ENCODE data around the gene SFI1. TPM values are rescaled to one million over a fixed set of nuclear protein-coding genes. Genes with fewer than 3 reads are reported as not detected.
A peak's percentile ranks its signal among the peaks of the same experiment; 100 is the strongest.

SFI1 gene
- total RNA-seq (2012; rRNA removed) (8.9 and 9.9 TPM in 2 replicates), polyA plus RNA-seq (2012; rRNA removed) (12.0 and 12.3 TPM in 2 replicates), Bru-seq, nascent RNA (percentile 59 among the genes with signal in this experiment), BruChase-seq, experiment 1, labeled RNA remaining after a 6-hour chase (percentile 76 among the genes with signal in this experiment), BruChase-seq, experiment 2, labeled RNA remaining after a 2-hour chase (percentile 69 among the genes with signal in this experiment)
- 4.8 and 6.5 TPM in 2 replicates for polyA plus RNA-seq (2012; cell fraction: cytosol; rRNA removed)
- 69.1 and 132 TPM in 2 replicates for polyA plus RNA-seq (2012; cell fraction: nucleus; rRNA removed; ENCODE audit: low replicate concordance)
- long read RNA-seq, full-length matches to known transcripts = 3 of 20 reads
- long read RNA-seq, partial matches to known transcripts = 6 of 20 reads
- long read RNA-seq, other reads (novel, unspliced or antisense) = 11 of 20 reads

GRCh38 chr22:31496007-31496734, at the start of gene SFI1:
SFI1 (plus strand) TSS chr22:31496536; CDS start chr22:31508285, 11,749 bp downstream.
- Histone ChIP-seq H2BK120ac (ENCODE audit: low read depth, low read length) (peak within 1 kb of the TSS; percentile 60; the same call in 1 of the 2 replicates), H3K4me3 (ENCODE audit: insufficient read depth, low read depth, low read length) (peak within 1 kb of the TSS; percentile 77), H2BK20ac (ENCODE audit: low read depth, low read length) (no peak within 1 kb of the TSS), H3K9me3 (ENCODE audit: control insufficient read depth, insufficient read depth, low read length) (no peaks in the 10 kb centered on the region), H2AK9ac (replicated peaks; ENCODE audit: low read depth, low read length, poor library complexity) (peak within 1 kb of the TSS; percentile 70), H4K8ac (ENCODE audit: low read depth in 2 of 2, low read length in 2 of 2) (peak within 1 kb of the TSS; percentile 30 to 85), H2BK15ac (ENCODE audit: low read depth, low read length) (no peak within 1 kb of the TSS; the same call in 2 of the 3 replicates), H4K20me1 (ENCODE audit: insufficient read depth, low read length) (no peaks in the 10 kb centered on the region), H3K9me1 (ENCODE audit: insufficient read depth, low read length) (no peaks in the 10 kb centered on the region; the same call in 1 of the 2 replicates), H3K4me2 (ENCODE audit: low read depth, low read length) (peak within 1 kb of the TSS; percentile 74), H2AK5ac (ENCODE audit: low read depth, low read length) (0 out of 2 replicates have a peak within 1 kb of the TSS, but pooled peaks have one; percentile 31), H3K9ac (ENCODE audit: low read depth, low read length) (peak within 1 kb of the TSS; percentile 69), H3K23ac (ENCODE audit: low read depth, low read length) (peak within 1 kb of the TSS; percentile 74), H3K27ac (ENCODE audit: insufficient read depth, low read length) (peak within 1 kb of the TSS; percentile 80), H4K5ac (ENCODE audit: low read depth, low read length) (peak within 1 kb of the TSS; percentile 58; the same call in 1 of the 2 replicates), H3K4me1 (ENCODE audit: control insufficient read depth, insufficient read depth, low read length) (no peaks in the 10 kb centered on the region), H3K27me3 (ENCODE audit: control insufficient read depth, insufficient read depth, low read length) (no peaks in the 10 kb centered on the region), H3K36me3 (ENCODE audit: control insufficient read depth, insufficient read depth, low read length) (no peaks in the 10 kb centered on the region), H3K18ac (ENCODE audit: low read depth, low read length) (0 out of 2 replicates have a peak within 1 kb of the TSS, but pooled peaks have one; percentile 16), H4K91ac (ENCODE audit: insufficient read depth, low read depth, low read length) (peak within 1 kb of the TSS; percentile 66; the same call in 1 of the 2 replicates), H3K4ac (ENCODE audit: low read depth, low read length) (peak within 1 kb of the TSS; percentile 75), H3K79me1 (ENCODE audit: low read depth in 1 of 2, low read length in 2 of 2) (peaks cover 16 to 30% of the 10 kb centered on the region in 2 experiments), H2AFZ (replicated peaks; ENCODE audit: low read length, poor library complexity) (peak within 1 kb of the TSS; percentile 94), H3K14ac (replicated peaks; ENCODE audit: low read depth, low read length) (peak within 1 kb of the TSS; percentile 71), H3K56ac (ENCODE audit: extremely low read depth, insufficient read depth, low read length) (peak within 1 kb of the TSS; percentile 50; the same call in 1 of the 2 replicates), H2BK5ac (ENCODE audit: low read depth, low read length, poor library complexity, severe bottlenecking) (peak within 1 kb of the TSS; percentile 56)
- DNase-seq (peak; percentile 87), ATAC-seq (ENCODE audit: low read depth) (peak; percentile 98)
- in situ Hi-C loops (cut with MboI; ENCODE audit: low sequenced_read_pairs) = no loop called here
- POLR2A ChIA-PET (ENCODE audit: unreplicated experiment) = no interaction called here
- CTCF ChIA-PET = interaction anchor here (0.6 kb wide), 1 partner anchor 9 kb away, joined by 3 read pairs; no protein-coding TSS in a partner anchor
- dilution Hi-C loops (cut with HindIII; ENCODE audit: low sequenced_read_pairs, unreplicated experiment) = no loop called here
- 0% methylated on average over 16 of the region's 70 CpGs; no CpG with 5 or more reads in 1 of the 2 experiments for WGBS, 2 experiments (ENCODE audit: extremely low coverage in 2 of 2, insufficient read length in 1 of 2)
- intact Hi-C loops (cut with micrococcal nuclease) = loop anchor here (2.0 to 5.0 kb wide), 2 partner anchors 36 to 137 kb away; no protein-coding TSS in a partner anchor
- BruUV-seq (replicated peaks) = TSS peak; percentile 63
- TF ChIP-seq, protein P1, sequence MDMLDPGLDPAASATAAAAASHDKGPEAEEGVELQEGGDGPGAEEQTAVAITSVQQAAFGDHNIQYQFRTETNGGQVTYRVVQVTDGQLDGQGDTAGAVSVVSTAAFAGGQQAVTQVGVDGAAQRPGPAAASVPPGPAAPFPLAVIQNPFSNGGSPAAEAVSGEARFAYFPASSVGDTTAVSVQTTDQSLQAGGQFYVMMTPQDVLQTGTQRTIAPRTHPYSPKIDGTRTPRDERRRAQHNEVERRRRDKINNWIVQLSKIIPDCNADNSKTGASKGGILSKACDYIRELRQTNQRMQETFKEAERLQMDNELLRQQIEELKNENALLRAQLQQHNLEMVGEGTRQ (IDR thresholded peaks at IDR 0.05; ENCODE audit: low read depth, low read length) = peak; percentile 37; the same call in 1 of the 2 replicates
- TF ChIP-seq CTCF (conservative IDR thresholded peaks at IDR 0.05; ENCODE audit: low read depth, low read length) (peak; percentile 27), ELK1 (IDR thresholded peaks at IDR 0.05; ENCODE audit: borderline replicate concordance, low read depth, low read length) (no peak), FOS (IDR thresholded peaks at IDR 0.05; ENCODE audit: low read depth, low read length) (no peak), MXI1 (IDR thresholded peaks at IDR 0.05; ENCODE audit: borderline replicate concordance, low read depth, low read length) (peak; percentile 86; the same call in 1 of the 2 replicates), RCOR1 (IDR thresholded peaks at IDR 0.05; ENCODE audit: insufficient replicate concordance, low read length) (no peak), CEBPB (IDR thresholded peaks at IDR 0.05; ENCODE audit: low read depth, low read length) (no peak), SMC3 (IDR thresholded peaks at IDR 0.05; ENCODE audit: low read depth, low read length) (no peak), MAZ (IDR thresholded peaks at IDR 0.05; ENCODE audit: borderline replicate concordance, low read depth, low read length) (peak; percentile 73; the same call in 1 of the 2 replicates), MAFK (IDR thresholded peaks at IDR 0.05; ENCODE audit: low read depth, low read length) (no peak)

Measured in IMR-90 (cell line).